ENCODE results near the gene GIT2.

DNA sequence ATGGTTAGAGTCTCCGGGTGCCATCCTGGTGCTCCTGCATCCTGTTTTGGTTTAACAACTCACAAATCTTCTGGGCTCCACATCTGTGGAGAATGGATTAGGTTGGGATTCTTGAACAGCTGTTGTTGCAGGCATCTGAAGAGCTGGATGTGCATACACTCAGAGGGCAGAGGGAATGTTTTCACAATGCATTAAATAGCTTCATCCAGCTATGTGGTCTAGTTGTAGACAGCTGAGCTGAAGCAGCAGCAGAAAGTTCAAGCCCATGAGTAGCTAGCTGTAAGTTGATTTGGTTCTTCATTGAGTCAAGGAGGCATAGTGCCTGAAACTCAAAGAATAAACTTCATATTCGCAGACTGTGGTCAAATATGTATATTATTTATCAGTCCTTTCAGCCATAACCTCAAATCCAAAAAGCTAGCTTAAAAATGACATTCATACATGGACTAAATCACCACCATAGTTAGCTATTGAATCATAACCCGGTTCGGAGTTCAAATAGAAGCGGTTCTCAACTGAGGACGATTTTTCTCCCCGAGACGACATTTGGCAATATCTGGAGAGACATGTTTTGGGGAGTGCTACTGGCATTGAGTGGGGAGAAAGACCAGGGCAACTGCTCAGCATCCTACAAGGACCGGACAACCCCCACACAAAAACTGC lies 2.2 kb upstream of the GIT2 start:
- TF ChIP-seq, protein P1, sequence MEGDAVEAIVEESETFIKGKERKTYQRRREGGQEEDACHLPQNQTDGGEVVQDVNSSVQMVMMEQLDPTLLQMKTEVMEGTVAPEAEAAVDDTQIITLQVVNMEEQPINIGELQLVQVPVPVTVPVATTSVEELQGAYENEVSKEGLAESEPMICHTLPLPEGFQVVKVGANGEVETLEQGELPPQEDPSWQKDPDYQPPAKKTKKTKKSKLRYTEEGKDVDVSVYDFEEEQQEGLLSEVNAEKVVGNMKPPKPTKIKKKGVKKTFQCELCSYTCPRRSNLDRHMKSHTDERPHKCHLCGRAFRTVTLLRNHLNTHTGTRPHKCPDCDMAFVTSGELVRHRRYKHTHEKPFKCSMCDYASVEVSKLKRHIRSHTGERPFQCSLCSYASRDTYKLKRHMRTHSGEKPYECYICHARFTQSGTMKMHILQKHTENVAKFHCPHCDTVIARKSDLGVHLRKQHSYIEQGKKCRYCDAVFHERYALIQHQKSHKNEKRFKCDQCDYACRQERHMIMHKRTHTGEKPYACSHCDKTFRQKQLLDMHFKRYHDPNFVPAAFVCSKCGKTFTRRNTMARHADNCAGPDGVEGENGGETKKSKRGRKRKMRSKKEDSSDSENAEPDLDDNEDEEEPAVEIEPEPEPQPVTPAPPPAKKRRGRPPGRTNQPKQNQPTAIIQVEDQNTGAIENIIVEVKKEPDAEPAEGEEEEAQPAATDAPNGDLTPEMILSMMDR (conservative IDR thresholded peaks at IDR 0.05): no peak
- TF ChIP-seq EZH2 (IDR thresholded peaks at IDR 0.05; ENCODE audit: low read depth): no peak
